HL-60 (cell line): ENCODE results near the gene NMT1.

Source experiments
- CTCF ChIP-seq: IDR thresholded peaks from one replicate; pipeline ENCODE4 v1.5.1; 2011; ENCODE audit warnings: low read length, control low read depth, inconsistent platforms; ENCODE audit not compliant: insufficient read depth
- GABPA ChIP-seq: IDR thresholded peaks from 2 replicates; pipeline ENCODE4 v1.6.1; 2012; ENCODE audit warnings: low read depth
- POLR2AphosphoS5 ChIP-seq: IDR thresholded peaks from 2 replicates; pipeline ENCODE4 v1.6.1; 2012; ENCODE audit warnings: low read depth
- REST ChIP-seq: IDR thresholded peaks from 2 replicates; pipeline ENCODE4 v1.6.1; 2012; ENCODE audit warnings: low read depth; ENCODE audit not compliant: insufficient replicate concordance

- no peak for TF ChIP-seq CTCF
- TF ChIP-seq GABPA = no peak
- no peak for TF ChIP-seq POLR2AphosphoS5
- TF ChIP-seq REST = no peak
These were observed 18.6 kb upstream of the NMT1 start for GRCh38 chr17:45042346-45043120.
